HL-60 (cell line): ENCODE results near the gene GALNT17.
A peak's percentile ranks its signal among the peaks of the same experiment; 100 is the strongest.

Source experiments
- DNase-seq, 2 experiments: peaks; one replicate each; pipeline ENCODE4 v3.0.0-alpha.2; 2010 to 2020; ENCODE audit warnings: low read depth in 1 of 2, low spot score in 1 of 2
- H3K27ac ChIP-seq: fragments of 250-450 bp; sonication (Bioruptor Pico); replicated peaks from 2 replicates; pipeline ENCODE4 v1.5.1; 2020; ENCODE audit warnings: mild to moderate bottlenecking, moderate library complexity
- H3K27me3 ChIP-seq: fragments of 250-450 bp; sonication (Bioruptor Pico); 2 replicates; pipeline ENCODE4 v1.5.1; 2021; ENCODE audit warnings: mild to moderate bottlenecking, moderate library complexity; ENCODE audit not compliant: insufficient read depth, poor library complexity, severe bottlenecking
- H3K4me3 ChIP-seq: replicated peaks from 2 replicates; pipeline ENCODE4 v1.5.1; 2011; ENCODE audit warnings: mild to moderate bottlenecking, control low read depth, low read length; ENCODE audit not compliant: insufficient read depth
- CTCF ChIP-seq: IDR thresholded peaks from one replicate; pipeline ENCODE4 v1.5.1; 2011; ENCODE audit warnings: low read length, control low read depth, inconsistent platforms; ENCODE audit not compliant: insufficient read depth
- GABPA ChIP-seq: IDR thresholded peaks from 2 replicates; pipeline ENCODE4 v1.6.1; 2012; ENCODE audit warnings: low read depth
- POLR2AphosphoS5 ChIP-seq: IDR thresholded peaks from 2 replicates; pipeline ENCODE4 v1.6.1; 2012; ENCODE audit warnings: low read depth
- REST ChIP-seq: IDR thresholded peaks from 2 replicates; pipeline ENCODE4 v1.6.1; 2012; ENCODE audit warnings: low read depth; ENCODE audit not compliant: insufficient replicate concordance
- SPI1 ChIP-seq: IDR thresholded peaks from 2 replicates; pipeline ENCODE4 v1.6.1; 2012; ENCODE audit warnings: low read depth, mild to moderate bottlenecking, borderline replicate concordance

GALNT17 gene

GRCh38 chr7:71414490-71414889 is 282.5 kb downstream of the GALNT17 start:
- TF ChIP-seq CTCF, result no peak
- peak; percentile 68 for TF ChIP-seq GABPA
- peak; percentile 80; the same call in 1 of the 2 replicates for TF ChIP-seq SPI1
- Histone ChIP-seq H3K27ac (no peak overlapping the region), H3K4me3 (no peak overlapping the region), H3K27me3 (no peaks in the 10 kb centered on the region)
- peak; percentile 13 to 72 for DNase-seq

GRCh38 chr7:71419546-71420337 is 287.8 kb downstream of the GALNT17 start:
- H3K27me3 ChIP-seq, result no peaks in the 10 kb centered on the region
- no peak overlapping the region for H3K4me3 ChIP-seq
- no peak overlapping the region for H3K27ac ChIP-seq
- TF ChIP-seq CTCF, result no peak
- TF ChIP-seq REST, result no peak
- no peak for TF ChIP-seq POLR2AphosphoS5
- no peak for TF ChIP-seq GABPA
- no peak for TF ChIP-seq SPI1
- no peak for DNase-seq

- TF ChIP-seq REST (no peak), CTCF (no peak), SPI1 (no peak), GABPA (no peak), POLR2AphosphoS5 (no peak)
- Histone ChIP-seq H3K27me3 (no peaks in the 10 kb centered on the region), H3K27ac (no peak overlapping the region), H3K4me3 (no peak overlapping the region)
- DNase-seq, result no peak
Measured at GRCh38 chr7:71422104-71422503, 290.2 kb downstream of the GALNT17 start.
